ENCODE data around the gene RAB28.

The RAB28 gene

DNA sequence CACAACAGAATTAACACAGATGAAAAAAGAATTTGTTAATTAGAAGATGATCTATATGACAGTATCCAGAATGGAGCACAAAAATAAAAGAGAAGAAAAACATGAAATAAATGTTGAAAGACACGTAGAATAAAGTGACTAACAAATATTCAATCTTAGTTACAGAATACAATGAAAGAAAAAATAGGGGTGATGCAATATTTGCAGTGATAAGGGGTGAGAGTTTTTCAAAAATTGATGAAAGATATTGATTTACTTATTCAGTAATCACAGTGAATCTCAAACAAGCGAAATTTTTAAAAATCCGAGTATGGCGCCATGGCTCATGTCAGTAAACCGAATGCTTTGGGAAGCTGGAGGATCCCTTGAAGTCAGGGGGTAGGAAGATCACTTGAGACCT lies 20.2 kb upstream of the RAB28 start:
- H3K4me3 ChIP-seq (ENCODE audit: extremely low read depth, insufficient read depth, low read length, poor library complexity, severe bottlenecking), result no peak overlapping the region
- H3K36me3 ChIP-seq (ENCODE audit: control insufficient read depth, insufficient read depth, low read length), result no peaks in the 10 kb centered on the region
- no peaks in the 10 kb centered on the region for H3K9me3 ChIP-seq (ENCODE audit: control insufficient read depth, low read length)
- 89 to 100% methylated on average over 1 to 2 of the region's 5 CpGs for WGBS, 2 experiments (ENCODE audit: insufficient coverage in 2 of 2)
- no peak overlapping the region for H3K27ac ChIP-seq (ENCODE audit: low read depth, low read length, severe bottlenecking)
- H3K4me1 ChIP-seq (ENCODE audit: control insufficient read depth, insufficient read depth, low read length, poor library complexity, severe bottlenecking), result no peaks in the 10 kb centered on the region

DNA sequence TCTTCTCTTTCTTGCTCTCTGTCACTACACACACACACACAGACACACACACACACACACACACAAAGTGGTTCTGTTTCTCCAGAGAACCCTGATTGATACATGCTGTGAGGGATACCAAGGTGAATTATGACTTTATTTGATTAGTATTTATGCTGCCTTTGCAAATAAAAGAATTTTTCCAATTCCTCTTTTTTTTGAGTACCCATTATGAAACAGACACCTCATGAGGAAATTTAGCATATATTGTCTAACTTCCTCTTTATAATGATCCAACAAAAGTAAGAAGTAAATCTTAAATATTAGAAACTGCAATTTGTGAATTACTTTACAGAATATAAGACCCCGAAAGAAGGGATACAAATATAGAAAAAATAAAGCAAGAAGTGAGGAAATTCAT lies 14.3 kb upstream of the RAB28 start:
- Histone ChIP-seq H3K27ac (ENCODE audit: low read depth, low read length, severe bottlenecking) (no peak overlapping the region), H3K4me1 (ENCODE audit: control insufficient read depth, insufficient read depth, low read length, poor library complexity, severe bottlenecking) (no peaks in the 10 kb centered on the region), H3K4me3 (ENCODE audit: extremely low read depth, insufficient read depth, low read length, poor library complexity, severe bottlenecking) (no peak overlapping the region), H3K9me3 (ENCODE audit: control insufficient read depth, low read length) (no peaks in the 10 kb centered on the region), H3K36me3 (ENCODE audit: control insufficient read depth, insufficient read depth, low read length) (no peaks in the 10 kb centered on the region)
- no CpG with 5 or more reads among the region's 1 CpG for whole genome bisulfite sequencing, 2 experiments (ENCODE audit: insufficient coverage in 2 of 2)

DNA sequence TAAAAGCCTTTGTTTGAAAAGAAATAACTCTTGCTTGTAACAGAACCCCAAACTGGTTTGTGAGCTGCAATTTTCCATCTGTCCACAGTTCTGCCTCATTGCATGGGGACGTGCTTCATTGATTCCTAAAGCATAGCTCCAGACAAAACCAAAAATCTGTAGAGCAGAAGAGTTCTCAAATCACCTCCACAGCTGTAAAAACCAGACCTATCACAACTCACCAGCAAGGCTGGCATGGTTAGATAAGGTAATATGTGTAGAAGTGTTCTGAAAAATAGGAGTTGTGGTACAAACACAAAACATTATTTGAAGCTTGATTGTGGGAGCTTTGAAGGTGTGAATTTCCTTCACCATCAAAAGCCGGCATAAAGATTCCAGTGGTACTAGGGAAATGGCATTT lies 12.5 kb upstream of the RAB28 start:
- no peak overlapping the region for H3K4me3 ChIP-seq (ENCODE audit: extremely low read depth, insufficient read depth, low read length, poor library complexity, severe bottlenecking)
- H3K36me3 ChIP-seq (ENCODE audit: control insufficient read depth, insufficient read depth, low read length), result no peaks in the 10 kb centered on the region
- no peaks in the 10 kb centered on the region for H3K4me1 ChIP-seq (ENCODE audit: control insufficient read depth, insufficient read depth, low read length, poor library complexity, severe bottlenecking)
- no peaks in the 10 kb centered on the region for H3K9me3 ChIP-seq (ENCODE audit: control insufficient read depth, low read length)
- H3K27ac ChIP-seq (ENCODE audit: low read depth, low read length, severe bottlenecking), result no peak overlapping the region
- 75 to 80% methylated on average over 1 to 2 of the region's 2 CpGs for WGBS, 2 experiments (ENCODE audit: insufficient coverage in 2 of 2)

DNA sequence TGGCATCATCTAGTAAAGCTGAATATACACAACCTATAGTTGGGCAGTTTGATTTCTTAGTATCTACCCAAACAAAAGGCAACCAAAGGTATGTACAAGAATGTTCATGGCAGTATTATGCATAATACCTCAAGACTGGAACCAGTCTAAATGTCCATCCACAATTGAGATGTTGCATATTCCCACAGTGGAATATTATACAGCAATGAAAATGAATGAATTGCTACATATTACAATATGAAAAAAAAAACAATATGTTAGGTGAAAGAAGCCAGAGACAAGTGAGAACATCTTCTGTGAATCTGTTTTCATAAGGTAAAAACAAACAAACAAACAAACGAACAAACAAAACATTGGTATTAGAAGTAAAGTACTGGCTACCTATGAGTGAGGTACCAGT lies 11.6 kb upstream of the RAB28 start:
- Histone ChIP-seq H3K27ac (ENCODE audit: low read depth, low read length, severe bottlenecking) (no peak overlapping the region), H3K36me3 (ENCODE audit: control insufficient read depth, insufficient read depth, low read length) (no peaks in the 10 kb centered on the region), H3K4me3 (ENCODE audit: extremely low read depth, insufficient read depth, low read length, poor library complexity, severe bottlenecking) (no peak overlapping the region), H3K4me1 (ENCODE audit: control insufficient read depth, insufficient read depth, low read length, poor library complexity, severe bottlenecking) (no peaks in the 10 kb centered on the region), H3K9me3 (ENCODE audit: control insufficient read depth, low read length) (no peaks in the 10 kb centered on the region)
- WGBS, 2 experiments (ENCODE audit: insufficient coverage in 2 of 2), result no CpG with 5 or more reads among the region's 1 CpG

DNA sequence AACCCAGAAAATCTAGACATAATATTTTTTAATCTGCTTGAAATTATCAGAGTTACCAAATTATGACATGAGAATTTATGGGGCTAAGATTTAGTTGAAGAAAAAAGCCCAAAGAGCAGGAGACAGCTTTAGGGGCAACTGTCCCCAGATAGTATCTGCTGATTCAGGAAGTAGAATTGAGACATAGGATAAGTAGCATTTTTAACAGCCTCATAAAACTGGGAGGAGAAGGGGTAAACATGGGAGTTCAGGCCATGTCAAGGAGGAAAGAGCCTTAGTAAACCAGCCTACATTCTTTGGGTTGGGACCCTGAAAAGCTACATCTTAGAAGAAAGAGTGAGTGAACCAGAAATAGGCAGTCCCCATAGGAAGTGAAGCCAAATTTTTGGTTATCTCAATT lies 9.7 kb upstream of the RAB28 start:
- no peak overlapping the region for H3K4me3 ChIP-seq (ENCODE audit: extremely low read depth, insufficient read depth, low read length, poor library complexity, severe bottlenecking)
- no peaks in the 10 kb centered on the region for H3K36me3 ChIP-seq (ENCODE audit: control insufficient read depth, insufficient read depth, low read length)
- no peaks in the 10 kb centered on the region for H3K4me1 ChIP-seq (ENCODE audit: control insufficient read depth, insufficient read depth, low read length, poor library complexity, severe bottlenecking)
- H3K27ac ChIP-seq (ENCODE audit: low read depth, low read length, severe bottlenecking), result no peak overlapping the region
- H3K9me3 ChIP-seq (ENCODE audit: control insufficient read depth, low read length), result no peaks in the 10 kb centered on the region

DNA sequence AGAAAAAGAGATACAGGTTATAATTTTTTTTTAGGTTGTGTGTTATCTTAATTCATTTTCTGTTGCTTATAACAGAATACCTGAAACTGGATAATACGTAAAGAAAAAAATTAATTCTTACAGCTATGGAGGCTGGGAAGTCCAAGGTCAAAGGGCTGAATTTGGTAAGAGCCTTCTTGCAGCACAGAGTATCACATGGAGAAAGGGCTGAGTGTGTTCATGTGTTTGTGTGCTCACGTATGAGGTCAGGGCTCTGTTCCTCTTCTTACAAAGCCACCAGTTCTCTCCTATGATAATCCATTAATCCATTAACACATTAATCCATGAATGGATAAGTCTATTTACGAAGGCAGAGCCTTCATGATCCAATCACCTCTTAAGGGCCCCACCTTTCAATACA lies 8.6 kb upstream of the RAB28 start:
- Histone ChIP-seq H3K27ac (ENCODE audit: low read depth, low read length, severe bottlenecking) (no peak overlapping the region), H3K4me1 (ENCODE audit: control insufficient read depth, insufficient read depth, low read length, poor library complexity, severe bottlenecking) (no peaks in the 10 kb centered on the region), H3K4me3 (ENCODE audit: extremely low read depth, insufficient read depth, low read length, poor library complexity, severe bottlenecking) (no peak overlapping the region), H3K9me3 (ENCODE audit: control insufficient read depth, low read length) (peaks cover 2% of the 10 kb centered on the region), H3K36me3 (ENCODE audit: control insufficient read depth, insufficient read depth, low read length) (no peaks in the 10 kb centered on the region)
- WGBS, 2 experiments (ENCODE audit: insufficient coverage in 2 of 2), result 100% methylated on average over 1 of the region's 3 CpGs; no CpG with 5 or more reads in 1 of the 2 experiments

DNA sequence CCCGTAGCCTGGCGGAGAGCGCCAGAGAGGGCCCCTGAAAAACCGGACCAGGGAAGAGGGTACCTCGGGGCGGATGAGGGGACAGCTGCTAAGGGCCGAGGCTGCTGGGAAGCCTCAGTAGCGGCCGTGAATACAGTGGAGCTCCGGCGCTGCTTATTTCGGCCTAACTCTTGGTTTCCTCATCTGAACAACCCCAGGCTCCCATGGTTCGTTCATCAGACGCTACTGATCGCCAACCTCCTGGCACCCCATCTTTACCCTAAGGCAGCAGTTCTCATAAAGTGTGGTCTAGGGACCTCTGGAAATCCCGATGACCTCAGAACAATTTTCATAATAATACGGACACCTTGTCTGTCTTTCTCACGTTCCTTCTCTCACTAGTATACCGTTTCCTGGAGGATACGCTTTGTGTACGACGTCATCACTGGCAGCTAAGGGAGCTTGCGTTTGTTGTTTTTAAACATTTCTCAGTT lies 645 bp upstream of the RAB28 start:
- 0 to 1% methylated on average over 13 to 16 of the region's 23 CpGs for WGBS, 2 experiments (ENCODE audit: insufficient coverage in 2 of 2)
- Histone ChIP-seq H3K27ac (ENCODE audit: low read depth, low read length, severe bottlenecking) (peak overlapping the region; percentile 96), H3K4me3 (ENCODE audit: extremely low read depth, insufficient read depth, low read length, poor library complexity, severe bottlenecking) (peak overlapping the region; percentile 82), H3K36me3 (ENCODE audit: control insufficient read depth, insufficient read depth, low read length) (no peaks in the 10 kb centered on the region), H3K4me1 (ENCODE audit: control insufficient read depth, insufficient read depth, low read length, poor library complexity, severe bottlenecking) (peaks cover 5% of the 10 kb centered on the region), H3K9me3 (ENCODE audit: control insufficient read depth, low read length) (peaks cover 4% of the 10 kb centered on the region)

DNA sequence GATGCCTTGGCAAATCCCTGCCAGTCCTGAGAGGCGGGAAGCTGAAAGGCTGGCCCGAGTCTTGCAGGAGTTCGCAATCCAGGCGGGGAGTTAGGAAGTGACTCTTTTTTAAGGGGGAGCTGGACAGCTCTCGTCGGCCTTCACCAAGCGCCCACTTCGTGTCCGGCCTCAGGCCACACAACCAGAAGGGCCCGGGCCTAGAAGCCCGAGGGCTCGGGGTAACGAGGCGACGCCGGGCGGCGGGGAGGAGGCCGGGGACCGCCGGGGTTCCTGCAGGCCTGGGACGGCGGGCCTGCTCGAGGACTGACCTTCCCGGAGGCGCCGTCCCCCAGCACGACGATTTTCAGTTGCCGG lies 395 bp downstream of the RAB28 start:
- Histone ChIP-seq H3K27ac (ENCODE audit: low read depth, low read length, severe bottlenecking) (peak overlapping the region; percentile 96), H3K36me3 (ENCODE audit: control insufficient read depth, insufficient read depth, low read length) (no peaks in the 10 kb centered on the region), H3K4me1 (ENCODE audit: control insufficient read depth, insufficient read depth, low read length, poor library complexity, severe bottlenecking) (peaks cover 5% of the 10 kb centered on the region), H3K4me3 (ENCODE audit: extremely low read depth, insufficient read depth, low read length, poor library complexity, severe bottlenecking) (peak overlapping the region; percentile 82), H3K9me3 (ENCODE audit: control insufficient read depth, low read length) (peaks cover 4% of the 10 kb centered on the region)
- WGBS, 2 experiments (ENCODE audit: insufficient coverage in 2 of 2), result 0% methylated on average over 20 to 21 of the region's 30 CpGs

DNA sequence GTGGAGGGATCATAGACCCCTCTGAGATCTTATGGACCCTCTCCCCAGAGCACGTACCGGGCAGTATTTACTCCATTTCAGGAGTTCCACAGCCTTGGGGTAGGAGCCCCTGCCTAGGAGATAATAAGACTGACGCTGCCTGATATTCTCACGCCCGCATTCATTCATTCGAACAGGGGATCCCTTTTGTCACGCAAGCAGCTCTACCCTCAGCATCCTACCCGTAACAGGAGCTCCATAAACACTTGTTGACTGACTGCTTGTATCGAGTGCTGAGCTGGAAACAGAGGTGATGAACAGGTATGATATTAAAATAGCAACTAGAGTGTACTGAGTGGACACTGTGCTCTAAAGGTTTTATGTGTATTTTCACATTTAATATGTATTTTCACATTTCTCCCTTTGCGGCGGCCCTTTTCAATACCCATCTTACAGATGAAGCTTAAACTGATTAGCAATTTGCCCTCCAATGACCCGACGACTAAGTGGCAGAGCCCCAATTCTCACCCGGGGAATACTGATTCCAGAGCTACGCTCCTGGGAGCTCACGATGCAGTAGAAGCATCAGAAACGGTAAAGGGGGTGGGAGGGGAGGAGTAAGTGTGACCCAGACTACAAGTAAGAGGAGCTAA lies 888 bp downstream of the RAB28 start:
- Histone ChIP-seq H3K27ac (ENCODE audit: low read depth, low read length, severe bottlenecking) (peak overlapping the region; percentile 96), H3K9me3 (ENCODE audit: control insufficient read depth, low read length) (peaks cover 4% of the 10 kb centered on the region), H3K4me3 (ENCODE audit: extremely low read depth, insufficient read depth, low read length, poor library complexity, severe bottlenecking) (peak overlapping the region; percentile 82), H3K4me1 (ENCODE audit: control insufficient read depth, insufficient read depth, low read length, poor library complexity, severe bottlenecking) (peaks cover 5% of the 10 kb centered on the region), H3K36me3 (ENCODE audit: control insufficient read depth, insufficient read depth, low read length) (no peaks in the 10 kb centered on the region)
- WGBS, 2 experiments (ENCODE audit: insufficient coverage in 2 of 2), result 0 to 2% methylated on average over 9 of the region's 17 CpGs

DNA sequence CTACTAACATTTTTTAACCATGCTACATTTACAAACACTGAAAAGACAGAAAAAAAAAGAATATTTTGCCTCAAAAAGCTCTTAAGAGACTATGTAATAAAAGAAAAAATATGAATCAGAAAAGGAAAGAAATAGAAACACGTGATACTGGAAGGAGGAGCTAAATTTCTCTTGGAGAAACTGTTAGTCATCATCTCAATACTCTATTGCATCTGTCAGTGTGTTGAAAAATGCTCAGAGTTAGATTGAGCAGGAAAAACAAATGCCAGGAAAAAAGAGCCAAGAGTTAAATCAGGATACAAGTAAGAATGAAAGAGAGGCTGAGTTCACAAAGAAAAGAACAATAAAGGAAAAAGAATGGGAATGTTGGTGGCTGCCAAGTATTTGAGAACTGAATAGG lies 2.6 kb downstream of the RAB28 start:
- H3K9me3 ChIP-seq (ENCODE audit: control insufficient read depth, low read length), result no peaks in the 10 kb centered on the region
- H3K4me1 ChIP-seq (ENCODE audit: control insufficient read depth, insufficient read depth, low read length, poor library complexity, severe bottlenecking), result peaks cover 11% of the 10 kb centered on the region
- H3K36me3 ChIP-seq (ENCODE audit: control insufficient read depth, insufficient read depth, low read length), result no peaks in the 10 kb centered on the region
- H3K4me3 ChIP-seq (ENCODE audit: extremely low read depth, insufficient read depth, low read length, poor library complexity, severe bottlenecking), result no peak overlapping the region
- WGBS, 2 experiments (ENCODE audit: insufficient coverage in 2 of 2), result no CpG with 5 or more reads among the region's 1 CpG
- no peak overlapping the region for H3K27ac ChIP-seq (ENCODE audit: low read depth, low read length, severe bottlenecking)

DNA sequence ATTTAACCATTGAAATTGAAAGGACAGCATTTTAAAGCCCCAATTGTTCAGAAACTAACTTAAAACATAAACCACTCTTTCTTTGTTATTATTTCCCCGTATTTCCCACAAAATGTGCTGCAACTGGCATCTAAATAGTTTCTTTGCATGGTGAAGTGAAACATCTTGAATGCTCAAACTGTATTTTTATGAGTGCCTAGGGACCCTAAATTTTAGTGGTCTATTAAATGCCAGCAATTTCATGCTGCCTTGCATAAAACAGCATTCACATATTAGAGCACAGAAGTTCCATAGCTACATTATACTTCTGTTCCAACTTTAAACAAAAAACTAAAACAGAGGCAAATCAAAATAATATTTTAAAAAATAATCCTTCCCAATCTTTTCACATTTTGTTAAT lies 5.4 kb downstream of the RAB28 start:
- Histone ChIP-seq H3K27ac (ENCODE audit: low read depth, low read length, severe bottlenecking) (no peak overlapping the region), H3K4me1 (ENCODE audit: control insufficient read depth, insufficient read depth, low read length, poor library complexity, severe bottlenecking) (peaks cover 11% of the 10 kb centered on the region), H3K36me3 (ENCODE audit: control insufficient read depth, insufficient read depth, low read length) (no peaks in the 10 kb centered on the region), H3K9me3 (ENCODE audit: control insufficient read depth, low read length) (no peaks in the 10 kb centered on the region), H3K4me3 (ENCODE audit: extremely low read depth, insufficient read depth, low read length, poor library complexity, severe bottlenecking) (no peak overlapping the region)
- WGBS, 2 experiments (ENCODE audit: insufficient coverage in 2 of 2), result no CpG with 5 or more reads among the region's 1 CpG

Data from mesodermal cell (in vitro differentiated cells).